GM12878 (cell line): ENCODE results near the gene MDGA2.

Experiments
- CTCF ChIP-seq, 3 experiments: IDR thresholded peaks in 2 of 3; conservative IDR thresholded peaks in 1 of 3; 2 replicates each; pipeline ENCODE4 v1.5.1; 2011; ENCODE audit warnings: low read depth in 3 of 3, low read length in 3 of 3, mild to moderate bottlenecking in 3 of 3, control low read depth in 2 of 3, moderate library complexity in 2 of 3, inconsistent platforms in 1 of 3, mixed read lengths in 1 of 3; ENCODE audit not compliant: control insufficient read depth in 2 of 3, insufficient read depth in 1 of 3; ENCODE audit errors: extremely low read depth in 1 of 3
- SRF ChIP-seq, 2 experiments: IDR thresholded peaks; 2 replicates each; pipeline ENCODE4 v1.6.1; 2011; ENCODE audit warnings: low read depth in 2 of 2, low read length in 2 of 2, mild to moderate bottlenecking in 1 of 2, moderate library complexity in 1 of 2
- TF ChIP-seq, protein P1 (sequence below): IDR thresholded peaks from 2 replicates; pipeline ENCODE4 v1.6.1; 2012; ENCODE audit warnings: low read length, inconsistent platforms

GRCh38 chr14:47276931-47277330 is 398.5 kb downstream of the MDGA2 start:
- TF ChIP-seq, protein P1, sequence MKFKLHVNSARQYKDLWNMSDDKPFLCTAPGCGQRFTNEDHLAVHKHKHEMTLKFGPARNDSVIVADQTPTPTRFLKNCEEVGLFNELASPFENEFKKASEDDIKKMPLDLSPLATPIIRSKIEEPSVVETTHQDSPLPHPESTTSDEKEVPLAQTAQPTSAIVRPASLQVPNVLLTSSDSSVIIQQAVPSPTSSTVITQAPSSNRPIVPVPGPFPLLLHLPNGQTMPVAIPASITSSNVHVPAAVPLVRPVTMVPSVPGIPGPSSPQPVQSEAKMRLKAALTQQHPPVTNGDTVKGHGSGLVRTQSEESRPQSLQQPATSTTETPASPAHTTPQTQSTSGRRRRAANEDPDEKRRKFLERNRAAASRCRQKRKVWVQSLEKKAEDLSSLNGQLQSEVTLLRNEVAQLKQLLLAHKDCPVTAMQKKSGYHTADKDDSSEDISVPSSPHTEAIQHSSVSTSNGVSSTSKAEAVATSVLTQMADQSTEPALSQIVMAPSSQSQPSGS: no peak
- TF ChIP-seq SRF (IDR thresholded peaks at IDR 0.05; ENCODE audit: low read depth in 2 of 2, low read length in 2 of 2) (no peak), CTCF (IDR thresholded peaks at IDR 0.05 in 2 of 3, conservative IDR thresholded peaks at IDR 0.05 in 1 of 3; ENCODE audit: control insufficient read depth in 2 of 3, extremely low read depth in 1 of 3, insufficient read depth in 1 of 3, low read depth in 3 of 3, low read length in 3 of 3) (no peak)
